HG03135 (cell line): Measurements from ENCODE around the gene AOPEP.
"Not testable (repeated sequence)": the region's sequence is repeated elsewhere in the genome, so short reads cannot be mapped to it uniquely, and the experiment has no call there.

Experiments
- ATAC-seq: cut with Tn5 transposase; IDR thresholded peaks from one replicate; pipeline ENCODE4 v1.9.1; 2021; ENCODE audit warnings: mild to moderate bottlenecking, moderate library complexity; ENCODE audit not compliant: unreplicated experiment

AOPEP gene

DNA sequence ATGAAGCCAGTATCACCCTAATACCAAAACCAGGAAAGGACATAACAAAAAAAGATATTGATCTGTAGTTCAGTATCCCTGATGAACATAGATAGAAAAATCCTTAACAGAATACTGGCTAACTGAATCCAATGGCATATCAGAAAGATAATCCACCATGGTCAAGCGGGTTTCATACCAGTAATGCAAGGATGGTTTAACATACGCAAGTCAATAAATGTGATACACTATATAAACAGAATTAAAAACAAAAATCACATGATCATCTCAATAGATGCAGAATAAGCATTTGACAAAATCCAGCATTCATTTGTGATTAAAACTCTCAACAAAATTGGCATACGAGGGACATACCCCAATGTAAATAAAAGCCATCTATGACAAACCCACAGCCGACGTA lies 110.9 kb downstream of the AOPEP start:
- no peak for ATAC-seq

DNA sequence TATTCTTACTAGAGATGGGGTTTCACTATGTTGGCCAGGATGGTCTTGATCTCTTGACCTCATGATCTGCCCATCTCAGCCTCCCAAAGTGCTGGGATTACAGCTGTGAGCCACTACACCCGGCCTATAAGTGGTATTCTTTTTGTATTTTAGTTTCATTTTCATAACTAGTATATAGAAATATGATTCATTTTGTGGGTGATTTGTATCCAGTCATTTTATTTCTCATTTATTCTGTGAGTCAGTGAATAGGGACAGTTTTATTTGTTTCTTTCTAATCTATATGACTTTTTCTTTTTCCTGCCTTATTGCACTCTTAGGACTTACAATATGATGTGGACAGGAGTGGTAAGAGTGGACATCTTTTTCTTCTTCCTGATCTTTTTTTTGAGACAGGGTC lies 112.9 kb downstream of the AOPEP start:
- no peak for ATAC-seq

- no peak for ATAC-seq
Measured at GRCh38 chr9:94840738-94841137, 114.2 kb downstream of the AOPEP start.

GRCh38 chr9:94843134-94843533 lies 116.6 kb downstream of the AOPEP start:
- no peak for ATAC-seq

DNA sequence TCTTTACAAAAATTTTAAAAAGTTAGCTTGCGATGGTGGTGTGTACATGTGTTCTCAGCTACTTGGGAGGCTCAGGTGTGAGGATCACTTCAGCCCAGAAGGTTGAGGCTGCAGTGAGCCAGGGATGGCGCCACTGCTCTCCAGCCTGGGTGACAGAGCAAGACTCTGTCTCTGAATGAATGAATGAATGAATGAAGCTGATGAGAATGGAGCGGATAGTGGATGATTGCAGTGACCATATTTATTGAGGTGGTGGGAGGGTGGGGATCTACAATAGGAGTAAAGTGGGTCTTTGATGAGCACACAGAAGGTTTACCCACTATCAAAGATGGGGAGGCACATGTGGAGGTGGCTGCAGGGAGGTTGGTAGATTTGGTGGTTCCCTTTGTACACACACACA lies 120.2 kb downstream of the AOPEP start:
- ATAC-seq, result no peak

- no peak for ATAC-seq
Measured at GRCh38 chr9:94847486-94847885, 121.0 kb downstream of the AOPEP start.

DNA sequence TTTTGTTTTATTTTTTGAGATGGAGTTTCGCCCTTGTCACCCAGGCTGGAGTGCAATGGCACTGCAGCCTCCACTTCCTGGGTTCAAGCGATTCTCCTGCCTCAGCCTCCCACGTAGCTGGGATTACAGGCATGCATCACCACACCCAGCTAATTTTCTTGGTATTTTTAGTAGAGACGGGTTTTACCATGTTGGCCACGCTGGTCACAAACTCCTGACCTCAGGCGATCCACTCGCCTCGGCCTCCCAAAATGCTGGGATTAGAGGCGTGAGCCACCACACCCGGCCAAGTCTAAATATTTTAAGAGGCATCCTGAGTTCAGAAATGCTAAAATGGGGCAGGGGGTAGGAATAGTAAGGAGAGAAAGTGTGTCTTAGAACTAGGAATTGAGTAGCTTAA lies 122.3 kb downstream of the AOPEP start:
- ATAC-seq, result not testable (repeated sequence)

DNA sequence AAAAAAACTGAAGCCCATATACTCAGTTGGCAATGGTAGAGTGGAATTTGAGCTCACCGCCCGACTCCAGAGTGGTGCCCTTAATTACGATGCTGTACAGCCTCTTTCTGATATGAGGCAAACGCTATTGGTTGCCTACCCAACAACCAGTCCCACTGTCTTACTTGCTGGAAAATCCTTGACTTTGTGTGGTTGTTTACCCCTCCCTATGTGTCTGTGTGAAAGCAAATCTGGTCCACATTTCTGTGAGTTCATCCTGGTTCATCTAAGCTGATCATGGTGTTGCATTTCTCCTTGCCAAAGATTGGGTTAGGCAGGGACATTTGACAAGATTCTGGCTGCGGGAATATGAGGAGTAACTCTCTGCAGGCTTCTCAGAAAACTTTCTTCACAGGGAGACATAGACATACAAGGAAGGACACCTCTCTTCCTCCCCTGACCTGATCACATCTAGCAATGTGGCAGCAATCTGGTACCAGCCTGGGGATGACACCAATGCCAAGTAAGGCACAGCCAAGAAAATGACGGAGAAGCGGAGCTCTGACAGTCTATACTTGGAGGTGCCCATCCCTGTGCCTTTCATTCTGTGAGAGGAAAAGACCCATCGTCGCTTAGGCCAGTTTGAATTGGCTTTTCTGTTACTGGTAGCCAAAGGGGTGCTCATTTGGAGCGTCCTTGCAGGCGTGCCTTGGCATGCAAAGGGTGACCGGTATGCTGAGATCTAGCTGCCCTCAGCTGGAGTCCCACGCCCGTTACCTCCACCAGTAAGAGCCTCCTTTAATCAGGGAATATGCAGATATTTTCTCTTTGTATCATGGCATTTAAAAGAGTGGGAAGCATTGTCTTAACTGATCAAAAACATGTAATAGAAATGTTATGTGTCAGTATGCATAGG lies 124.3 kb downstream of the AOPEP start:
- no peak for ATAC-seq

GRCh38 chr9:94851467-94851866 lies 125.0 kb downstream of the AOPEP start:
- ATAC-seq, result no peak

GRCh38 chr9:94851892-94852291 lies 125.4 kb downstream of the AOPEP start:
- ATAC-seq, result no peak

DNA sequence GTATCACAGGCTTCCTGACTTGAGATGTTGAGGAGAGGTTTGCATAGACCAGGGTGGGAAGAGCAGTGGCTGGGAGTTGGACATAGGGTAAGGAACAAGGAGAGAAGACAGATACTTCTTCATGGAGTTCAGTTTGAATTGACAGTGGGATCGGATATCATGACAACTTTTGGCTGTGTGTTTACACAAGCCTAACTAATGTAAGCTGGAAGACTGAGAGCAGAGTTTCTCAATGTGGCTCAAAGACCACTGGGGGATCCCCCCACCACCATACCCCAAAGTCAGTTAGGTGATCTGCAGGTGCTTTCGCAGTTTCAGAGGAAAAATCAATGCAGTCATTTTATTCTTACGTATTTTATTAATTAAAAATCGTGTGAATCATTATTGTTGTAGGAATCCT lies 125.9 kb downstream of the AOPEP start:
- ATAC-seq, result no peak

GRCh38 chr9:94853887-94854286 lies 127.4 kb downstream of the AOPEP start:
- no peak for ATAC-seq

DNA sequence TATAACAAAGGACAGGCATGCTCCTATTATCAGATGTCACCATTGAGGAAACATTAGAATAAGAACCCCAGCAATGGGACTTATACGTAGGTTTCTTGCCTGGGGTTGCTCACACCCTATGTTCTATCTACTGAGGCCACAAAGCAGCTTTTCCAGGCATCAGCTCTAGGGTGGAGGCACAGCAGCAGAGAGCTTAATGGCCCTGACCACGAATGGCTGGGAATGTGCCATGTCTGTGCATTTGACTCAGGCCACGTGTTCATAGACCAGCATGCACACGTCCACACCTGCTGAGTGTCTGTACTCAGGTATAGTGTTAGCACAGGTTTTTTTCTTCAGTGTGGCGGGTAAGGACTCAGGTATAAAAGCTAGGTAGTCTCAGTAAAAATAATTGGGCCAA lies 129.4 kb downstream of the AOPEP start:
- no peak for ATAC-seq

DNA sequence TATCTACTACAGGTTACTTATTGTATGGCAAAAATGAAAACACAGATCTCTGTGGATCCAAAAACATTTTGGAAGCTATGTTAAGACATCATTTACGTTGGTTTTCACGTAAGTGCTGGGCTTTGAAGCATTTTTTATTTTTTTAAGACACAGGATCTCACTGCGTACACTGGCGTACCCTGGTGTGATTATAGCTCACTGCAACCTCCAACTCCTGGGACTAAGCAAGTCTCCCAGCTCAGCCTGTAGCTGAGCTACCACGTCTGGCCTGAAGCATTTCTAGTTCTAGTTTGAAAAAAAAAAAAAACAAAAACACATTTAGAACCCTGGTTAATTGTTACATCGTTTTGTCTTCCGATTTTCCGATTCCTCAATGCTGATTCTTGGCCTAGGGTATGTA lies 131.3 kb downstream of the AOPEP start:
- ATAC-seq, result no peak

- ATAC-seq, result no peak
Measured at GRCh38 chr9:94859226-94859625, 132.7 kb downstream of the AOPEP start.

GRCh38 chr9:94859891-94860290 lies 133.4 kb downstream of the AOPEP start:
- ATAC-seq, result no peak

DNA sequence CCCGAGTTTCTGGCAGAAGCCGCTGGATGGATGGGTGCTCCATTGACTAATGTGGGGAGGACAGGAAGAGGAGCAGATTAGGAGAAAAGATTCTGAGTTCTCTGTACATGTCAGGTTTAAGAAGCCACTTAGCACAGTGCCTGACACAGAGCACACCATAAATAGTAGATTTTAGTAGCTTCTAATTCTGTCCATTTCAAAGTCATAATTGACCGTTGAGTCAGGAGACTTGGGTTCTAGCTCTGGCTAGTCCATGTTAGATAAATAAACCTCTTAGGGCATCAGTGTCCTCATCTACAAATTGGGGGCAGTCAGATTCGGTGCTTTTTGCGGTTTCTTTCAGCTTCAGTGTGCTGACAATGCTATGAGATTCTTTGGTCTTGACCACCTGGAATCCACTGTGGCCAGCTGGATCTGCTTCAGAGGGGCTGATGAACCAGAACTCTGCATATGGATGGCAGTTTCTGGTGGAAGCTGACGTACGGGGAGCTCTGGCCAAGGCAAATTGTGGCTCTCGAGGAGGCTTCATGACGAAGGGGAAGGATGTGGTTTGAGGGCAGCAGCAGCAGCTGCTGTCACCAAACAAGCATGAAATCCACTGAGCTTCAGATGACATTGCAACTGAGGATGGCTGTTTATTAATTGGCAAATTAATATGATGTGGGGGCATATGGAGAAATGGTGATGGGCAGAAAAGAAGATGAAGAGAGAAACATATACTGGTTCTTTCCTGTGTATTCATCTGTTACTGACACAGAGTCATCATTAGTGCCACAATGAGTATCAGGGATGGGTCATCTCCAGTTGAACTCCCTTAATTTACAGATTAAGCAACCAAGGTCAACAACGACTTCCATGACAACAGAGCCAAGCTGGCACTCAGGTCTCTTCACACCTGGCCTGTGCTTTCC lies 134.4 kb downstream of the AOPEP start:
- ATAC-seq, result peak; percentile 95

DNA sequence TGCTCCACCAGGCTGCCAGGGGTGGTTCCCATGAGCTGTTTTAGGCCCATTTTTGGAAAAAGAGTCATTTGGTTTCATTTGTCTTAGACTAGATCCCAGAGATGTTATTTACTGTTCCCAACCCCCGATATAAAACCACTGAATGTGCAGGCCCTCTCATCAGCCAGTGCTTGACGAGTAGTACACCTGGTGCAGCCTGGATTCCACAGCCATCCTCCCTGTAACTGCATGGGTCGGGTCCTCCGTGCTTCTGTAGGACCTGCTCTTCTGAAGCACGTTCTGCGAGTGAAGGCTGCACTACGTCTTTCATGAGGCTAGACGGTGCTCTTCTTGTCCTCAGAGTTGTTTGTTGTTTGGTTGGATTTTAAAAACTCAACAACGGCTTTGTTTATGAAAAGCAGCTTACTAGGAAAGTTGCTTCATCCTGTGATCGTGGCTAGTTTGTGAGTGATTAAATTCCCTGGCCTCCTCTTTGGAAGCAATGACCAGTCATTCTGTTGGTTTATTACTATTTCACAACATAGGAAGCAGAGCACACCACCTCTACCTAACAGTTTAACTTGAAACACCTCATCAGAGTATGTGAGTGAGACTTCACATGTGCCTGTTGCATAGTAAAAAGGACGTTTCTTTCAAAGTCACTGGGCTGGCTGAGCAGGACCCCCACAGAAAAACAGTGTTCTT lies 135.2 kb downstream of the AOPEP start:
- no peak for ATAC-seq

GRCh38 chr9:94864196-94864595 lies 137.7 kb downstream of the AOPEP start:
- ATAC-seq, result no peak

DNA sequence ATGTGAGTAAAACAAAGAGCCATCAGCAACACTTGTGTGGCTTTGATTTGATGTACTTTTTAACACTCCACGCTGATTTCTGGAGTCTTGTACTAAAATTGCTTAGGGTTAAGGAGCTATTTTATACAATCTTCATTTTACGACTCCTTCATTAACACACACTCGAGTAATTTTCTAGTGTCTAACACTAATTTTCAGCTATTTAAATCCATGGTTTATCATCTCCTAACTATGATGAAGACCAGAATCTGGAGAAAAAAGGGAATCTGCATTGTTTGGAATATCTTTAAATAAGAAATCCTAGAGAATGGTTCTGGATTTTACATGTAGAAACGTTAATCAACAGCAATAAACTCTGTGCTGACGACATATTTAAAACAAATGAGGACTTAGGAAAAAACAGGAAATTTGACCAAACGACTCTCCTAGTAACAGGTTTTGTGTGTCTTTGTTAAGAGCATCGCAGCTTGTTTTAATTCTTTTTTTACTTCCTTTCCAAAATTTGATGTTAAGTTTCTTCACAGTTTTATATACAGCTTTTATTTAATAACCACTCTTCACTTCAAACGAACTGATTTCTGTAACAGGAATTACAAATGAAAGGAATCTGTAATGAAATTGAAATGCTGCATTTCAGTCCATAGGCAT lies 138.5 kb downstream of the AOPEP start:
- ATAC-seq, result no peak
